Ecto neural progenitor cell (in vitro differentiated cells): Measurements from ENCODE around the gene NFS1.
A peak's percentile ranks its signal among the peaks of the same experiment; 100 is the strongest.
"Not testable (repeated sequence)": the region's sequence is repeated elsewhere in the genome, so short reads cannot be mapped to it uniquely, and the experiment has no call there.

Experiments
- DNase-seq: peaks from one replicate; pipeline ENCODE4 v3.0.0-alpha.2; 2018; ENCODE audit warnings: low spot score

The NFS1 gene

GRCh38 chr20:35699127-35699956 lies at the start of gene NFS1, which contains the start of gene ROMO1:
NFS1 (minus strand) TSS chr20:35699352; CDS start chr20:35699288, 64 bp downstream.
ROMO1 (plus strand) TSS chr20:35699405; CDS start chr20:35699633, 228 bp downstream.
- peak; percentile 94 for DNase-seq

GRCh38 chr20:35744492-35744841 lies 45.3 kb upstream of the NFS1 start:
- not testable (repeated sequence) for DNase-seq

- DNase-seq: no peak
Measured at GRCh38 chr20:35743693-35744491, 44.7 kb upstream of the NFS1 start.

DNA sequence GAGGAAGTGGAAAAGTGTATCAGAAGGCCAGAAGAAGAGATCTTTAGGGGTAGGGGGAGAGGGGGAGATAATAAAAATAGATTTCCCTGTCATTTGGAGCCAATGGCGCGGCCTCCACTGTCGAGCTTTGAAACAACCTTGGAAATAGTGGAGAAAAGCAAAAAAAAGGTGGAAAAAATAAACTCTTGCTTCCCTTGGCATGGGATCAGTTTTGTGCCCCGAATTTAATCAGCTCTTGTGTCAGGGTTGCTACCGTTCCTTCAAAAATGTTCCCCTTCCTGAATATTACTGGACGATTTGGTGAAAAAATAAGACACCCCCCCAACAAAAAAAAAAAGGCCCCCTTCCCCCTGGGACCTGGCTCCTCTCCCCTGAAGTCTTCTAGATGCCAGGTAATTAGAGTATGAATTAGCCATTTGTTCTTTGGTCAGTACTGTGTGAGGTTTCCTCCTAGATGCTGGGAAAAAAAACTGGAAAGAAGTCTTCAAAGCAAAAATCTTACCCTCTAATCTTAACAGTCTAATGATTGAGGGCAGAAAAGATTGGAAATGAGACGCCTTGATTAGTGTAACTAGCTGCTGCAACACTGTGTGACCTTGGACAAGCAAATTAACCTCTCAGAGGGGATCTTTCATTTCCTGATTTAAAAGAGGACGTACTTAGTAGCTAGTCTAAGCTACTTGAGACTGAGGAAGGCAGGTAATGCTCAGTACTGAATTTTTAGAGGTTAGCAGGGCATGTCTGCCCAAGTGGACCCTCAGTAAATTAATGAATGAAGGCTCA lies 43.8 kb upstream of the NFS1 start:
- no peak for DNase-seq

- DNase-seq: peak; percentile 99
Measured at GRCh38 chr20:35741892-35742740, 43.0 kb upstream of the NFS1 start, which contains the start of gene RBM39. RBM39 (minus strand) TSS chr20:35742260; CDS start chr20:35740874, 1,386 bp downstream.

DNA sequence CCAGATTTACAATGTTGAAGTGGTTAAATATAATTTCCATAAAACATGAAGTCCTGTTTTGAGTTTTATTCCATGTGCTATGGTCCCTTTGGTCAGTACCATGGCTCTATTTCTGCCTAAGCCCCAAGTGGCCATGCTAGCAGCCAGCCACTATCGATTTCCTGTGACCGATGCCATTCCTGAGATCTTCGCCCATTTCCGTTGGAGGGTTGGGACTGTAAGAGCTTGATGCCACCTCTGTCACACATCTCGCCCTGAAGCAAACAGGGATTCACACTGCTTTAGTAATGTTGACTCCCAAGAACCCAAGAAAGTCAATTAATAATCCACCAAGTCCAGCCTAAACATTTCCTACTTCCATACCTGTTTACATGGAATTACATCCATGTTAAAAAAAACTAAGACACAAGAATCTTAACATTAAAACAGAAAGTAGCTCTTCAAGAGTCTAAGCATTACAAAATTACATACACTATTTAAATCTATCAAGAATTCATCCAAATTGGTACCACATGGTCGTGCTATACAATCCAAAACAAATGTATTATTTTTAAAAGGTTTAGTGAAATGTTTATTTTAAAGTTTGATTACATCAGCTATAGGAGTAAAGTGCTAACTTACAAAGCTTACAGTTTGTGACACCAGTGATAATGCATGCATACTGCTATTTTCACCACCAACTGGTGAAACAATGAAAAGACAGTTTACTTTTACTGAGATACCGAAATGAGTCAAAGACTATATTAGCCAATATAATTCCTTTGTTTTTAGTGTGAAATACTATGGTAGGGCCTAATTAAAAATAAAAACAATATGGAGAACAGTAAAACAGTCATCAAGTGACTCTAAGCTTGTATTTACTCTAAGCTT lies 40.4 kb upstream of the NFS1 start:
- no peak for DNase-seq

GRCh38 chr20:35738410-35739179 lies 39.4 kb upstream of the NFS1 start:
- DNase-seq: no peak

GRCh38 chr20:35737865-35738333 lies 38.7 kb upstream of the NFS1 start:
- no peak for DNase-seq

- DNase-seq: no peak
Measured at GRCh38 chr20:35735826-35736470, 36.8 kb upstream of the NFS1 start.

DNA sequence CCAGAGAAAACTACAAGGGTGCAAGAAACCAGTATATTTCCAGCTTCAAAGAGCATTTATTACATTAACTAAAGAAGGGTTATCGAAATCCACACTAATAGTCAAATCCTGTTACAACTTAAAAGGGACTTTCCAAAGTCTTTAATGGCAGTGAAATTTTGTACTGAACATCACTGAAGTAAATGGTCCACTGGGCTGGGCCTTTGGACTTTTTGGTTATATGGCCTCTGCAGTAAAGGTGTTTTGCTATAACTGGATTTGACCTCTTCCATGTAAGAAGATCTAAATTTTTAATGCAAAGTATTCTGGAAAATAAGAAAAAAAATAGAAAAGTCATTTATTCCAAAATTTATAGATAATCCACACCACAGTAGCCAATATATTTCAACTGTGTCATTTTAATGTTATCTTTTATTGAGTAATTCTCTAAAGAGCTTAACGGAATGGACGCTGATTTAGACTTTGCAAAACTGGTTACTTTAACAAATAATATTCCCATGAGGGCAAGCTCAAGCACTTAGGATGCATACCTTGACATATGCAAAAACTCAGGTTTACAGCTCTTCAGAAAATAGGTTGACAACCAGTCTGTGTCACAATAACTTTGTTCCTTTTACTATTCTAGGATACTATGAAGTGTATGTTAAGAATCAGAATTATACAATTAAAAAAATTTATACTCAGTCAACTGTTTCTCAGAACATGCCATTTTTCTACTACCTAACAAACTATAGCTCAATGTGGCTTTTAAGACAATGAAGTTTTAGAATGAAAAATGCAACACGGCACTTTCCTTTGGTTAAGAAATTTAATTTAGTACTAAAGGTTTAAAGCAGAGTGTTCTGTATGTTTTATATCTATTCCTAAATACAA lies 35.9 kb upstream of the NFS1 start:
- DNase-seq: no peak

GRCh38 chr20:35734374-35734773 lies 35.2 kb upstream of the NFS1 start:
- no peak for DNase-seq

DNA sequence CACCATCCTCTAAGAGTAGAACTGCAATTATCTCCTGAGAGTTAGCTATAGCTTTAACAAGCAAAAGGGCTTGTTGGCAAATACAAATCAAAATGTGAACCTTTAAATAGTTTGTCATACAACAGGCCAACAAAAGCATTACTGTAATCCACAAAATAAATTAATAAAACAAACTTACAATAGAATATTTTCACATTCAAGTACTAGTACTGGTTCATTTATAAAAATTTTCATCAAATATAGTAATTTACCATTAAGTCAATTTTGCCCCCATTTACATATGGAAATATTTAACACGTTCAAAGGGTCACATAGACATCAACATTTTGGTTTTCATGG lies 33.5 kb upstream of the NFS1 start:
- DNase-seq: no peak

DNA sequence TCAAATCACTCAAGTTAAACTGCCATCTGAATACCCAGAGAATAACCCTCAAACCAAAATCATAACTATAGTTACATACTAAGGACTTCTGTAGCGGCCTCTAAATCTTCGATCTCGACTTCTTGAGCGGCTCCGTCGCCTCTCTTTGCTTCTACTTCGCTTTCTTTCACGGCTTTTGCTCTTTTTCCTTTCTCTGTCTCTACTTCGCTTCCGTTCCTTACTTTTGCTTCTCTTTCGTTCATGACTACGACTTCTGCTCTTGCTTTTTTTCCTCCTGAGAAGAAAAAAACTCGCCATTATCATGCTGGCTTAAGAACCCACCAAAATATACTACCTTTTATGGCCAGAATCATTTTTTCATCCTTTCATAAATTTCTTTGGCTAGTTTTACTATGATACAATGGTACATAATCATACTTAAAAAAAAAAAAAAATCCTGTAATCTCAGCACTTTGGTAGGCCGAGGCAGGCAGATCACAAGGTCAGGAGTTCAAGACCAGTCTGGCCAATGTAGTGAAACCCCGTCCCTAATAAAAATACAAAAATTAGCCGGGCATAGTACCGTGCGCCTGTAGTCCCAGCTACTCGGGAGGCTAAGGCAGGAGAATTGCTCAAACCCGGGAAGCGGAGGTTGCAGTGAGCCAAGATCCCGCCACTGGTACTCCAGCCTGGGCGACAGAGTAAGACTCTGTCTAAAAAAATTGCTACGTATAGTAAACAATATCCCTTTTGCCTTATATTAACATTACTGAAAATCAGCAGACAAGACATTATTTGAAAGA lies 32.9 kb upstream of the NFS1 start:
- no peak for DNase-seq

DNA sequence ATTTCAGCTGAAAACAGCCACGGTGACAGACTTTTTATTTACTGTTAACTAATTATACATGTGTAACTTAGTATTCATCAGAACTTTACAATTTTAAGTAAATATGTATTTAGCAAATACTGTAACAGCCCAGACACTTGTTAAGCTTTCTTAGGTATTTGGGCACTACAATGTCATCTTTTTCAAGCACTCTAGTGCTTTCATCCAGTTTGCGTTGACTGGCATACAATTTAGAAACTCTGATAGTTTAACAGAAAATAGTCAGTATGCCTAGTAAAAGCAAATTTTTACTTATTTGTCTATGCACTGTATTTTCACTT lies 32.3 kb upstream of the NFS1 start:
- DNase-seq: no peak

- DNase-seq: no peak
Measured at GRCh38 chr20:35730583-35731468, 31.7 kb upstream of the NFS1 start.

- DNase-seq: no peak
Measured at GRCh38 chr20:35729836-35730582, 30.9 kb upstream of the NFS1 start.
